AG09309 (cell line): ENCODE data around the gene AQP11.

Experiments used
- DNase-seq: peaks from one replicate; pipeline ENCODE4 v3.0.0-alpha.2; 2010; ENCODE audit warnings: low read depth
- H3K4me3 ChIP-seq: 2 replicates; pipeline ENCODE4 v1.5.1; 2011; ENCODE audit warnings: mild to moderate bottlenecking, low read depth, low read length, moderate library complexity; ENCODE audit not compliant: control insufficient read depth
- CTCF ChIP-seq: IDR thresholded peaks from 2 replicates; pipeline ENCODE4 v1.5.1; 2011; ENCODE audit warnings: mild to moderate bottlenecking, low read depth, low read length, inconsistent platforms; ENCODE audit not compliant: insufficient read depth, control insufficient read depth; ENCODE audit errors: missing control alignments

Gene AQP11

GRCh38 chr11:77644887-77645286 lies 55.1 kb downstream of the AQP11 start:
- no peak for TF ChIP-seq CTCF
- DNase-seq = no peak
- no peak overlapping the region for H3K4me3 ChIP-seq

- TF ChIP-seq CTCF = no peak
- DNase-seq = no peak
- H3K4me3 ChIP-seq = no peak overlapping the region
Measured at GRCh38 chr11:77647654-77648305, 58.0 kb downstream of the AQP11 start.

- DNase-seq = no peak
- no peak for TF ChIP-seq CTCF
- no peak overlapping the region for H3K4me3 ChIP-seq
Measured at GRCh38 chr11:77650123-77650522, 60.4 kb downstream of the AQP11 start.

GRCh38 chr11:77654770-77655434 lies 65.1 kb downstream of the AQP11 start:
- H3K4me3 ChIP-seq = no peak overlapping the region
- DNase-seq = no peak
- no peak for TF ChIP-seq CTCF

- TF ChIP-seq CTCF = no peak
- H3K4me3 ChIP-seq = no peak overlapping the region
- DNase-seq = no peak
Measured at GRCh38 chr11:77656362-77656761, 66.6 kb downstream of the AQP11 start.

- no peak for TF ChIP-seq CTCF
- no peak overlapping the region for H3K4me3 ChIP-seq
- peak; percentile 34 for DNase-seq
Measured at GRCh38 chr11:77658213-77659013, 68.7 kb downstream of the AQP11 start.
